Activated CD8-positive, alpha-beta T cell treated with anti-CD3 and anti-CD28 coated beads, Interleukin-2, amount 10 ng/mL, durations not matched to agents 7 days and 5 days (primary cell): Measurements from ENCODE around the gene MRGPRX3. TPM values are rescaled to one million over a fixed set of nuclear protein-coding genes. Genes with fewer than 3 reads are reported as not detected.
"Not testable (repeated sequence)": the region's sequence is repeated elsewhere in the genome, so short reads cannot be mapped to it uniquely, and the experiment has no call there.

Experiments used
- ATAC-seq: fragments of 150-1000 bp; cut with Tn5 transposase; one replicate; pipeline ENCODE4 v1.10.0; 2021; ENCODE audit warnings: moderate library complexity
- CTCF ChIA-PET: fragments of 350-600 bp; sonication (Branson Sonifier 250); formaldehyde crosslinking; loops from one replicate; lab custom pipeline; 2021; ENCODE audit warnings: antibody characterized with exemption; lab: Charles Lee
- POLR2A ChIA-PET: fragments of 350-600 bp; sonication (Branson Sonifier 250); formaldehyde crosslinking; loops from one replicate; lab custom pipeline; 2021; ENCODE audit warnings: antibody characterized with exemption; lab: Charles Lee
- DNase-seq: peaks from one replicate; pipeline ENCODE4 v3.0.0-alpha.2; 2020
- H3K27ac Mint-ChIP-seq: one replicate; pipeline ENCODE4 v1.8.0; 2021; ENCODE audit warnings: mild to moderate bottlenecking, mixed read lengths
- H3K27me3 Mint-ChIP-seq: one replicate; pipeline ENCODE4 v1.8.0; 2021; ENCODE audit warnings: low read depth, mixed read lengths
- H3K36me3 Mint-ChIP-seq: one replicate; pipeline ENCODE4 v1.8.0; 2021; ENCODE audit warnings: low read depth, mixed read lengths
- H3K4me1 Mint-ChIP-seq: one replicate; pipeline ENCODE4 v1.8.0; 2021; ENCODE audit warnings: low read depth, mixed read lengths
- H3K4me3 Mint-ChIP-seq: one replicate; pipeline ENCODE4 v1.8.0; 2021; ENCODE audit warnings: mild to moderate bottlenecking, mixed read lengths
- H3K9me3 Mint-ChIP-seq: one replicate; pipeline ENCODE4 v1.8.0; 2022; ENCODE audit warnings: mixed read lengths; ENCODE audit not compliant: insufficient read depth
- total RNA-seq, 2 experiments: library from RNA; stranded (reverse); gene quantifications; one replicate each; pipeline ENCODE4 v1.2.3, GENCODE V29; 2021

MRGPRX3 gene
- total RNA-seq, 2 experiments from 2014 or later: not detected

DNA sequence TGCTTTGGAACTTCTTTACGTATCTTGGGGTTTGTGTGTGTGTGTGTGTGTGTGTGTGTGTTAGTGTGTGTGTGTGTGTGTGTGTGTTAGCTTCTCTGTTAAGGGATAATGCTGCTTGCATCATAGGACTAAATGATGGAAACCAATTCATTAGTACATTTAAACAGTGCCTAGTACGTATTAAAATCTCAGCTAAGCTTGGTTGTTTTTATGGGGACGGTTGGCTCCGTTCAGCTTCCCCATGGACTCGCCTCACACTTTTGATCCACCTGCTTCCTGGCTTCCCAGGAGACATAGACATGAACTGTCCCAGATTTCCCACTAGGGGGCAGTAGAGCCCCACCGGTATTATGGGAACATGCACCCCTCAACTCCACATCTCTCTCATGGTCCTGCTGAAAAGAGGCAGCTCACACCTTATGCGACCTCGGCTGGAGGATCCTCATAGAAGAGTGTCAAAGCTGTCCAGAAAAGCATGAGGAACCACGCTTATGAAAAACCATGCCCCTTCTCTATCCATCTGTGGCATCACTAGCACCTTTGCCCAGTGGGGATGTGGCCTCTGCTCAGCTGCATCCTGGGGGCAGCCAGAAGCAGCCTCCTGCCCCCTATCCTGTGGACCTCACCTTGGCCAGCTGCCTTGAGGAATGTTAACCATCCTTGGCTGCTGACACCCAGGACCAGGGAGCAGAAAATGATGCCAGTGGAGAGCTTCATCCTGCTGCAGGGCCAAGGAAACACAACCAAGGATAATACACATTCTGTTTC is 16.8 kb upstream of the MRGPRX3 start:
- H3K4me1 Mint-ChIP-seq: no peaks in the 10 kb centered on the region
- POLR2A ChIA-PET: interaction anchor here (1.4 kb wide), 1 partner anchor 9 kb away, joined by 4 read pairs; the partner anchor contains the start of gene SAAL1
- H3K4me3 Mint-ChIP-seq: no peak overlapping the region

DNA sequence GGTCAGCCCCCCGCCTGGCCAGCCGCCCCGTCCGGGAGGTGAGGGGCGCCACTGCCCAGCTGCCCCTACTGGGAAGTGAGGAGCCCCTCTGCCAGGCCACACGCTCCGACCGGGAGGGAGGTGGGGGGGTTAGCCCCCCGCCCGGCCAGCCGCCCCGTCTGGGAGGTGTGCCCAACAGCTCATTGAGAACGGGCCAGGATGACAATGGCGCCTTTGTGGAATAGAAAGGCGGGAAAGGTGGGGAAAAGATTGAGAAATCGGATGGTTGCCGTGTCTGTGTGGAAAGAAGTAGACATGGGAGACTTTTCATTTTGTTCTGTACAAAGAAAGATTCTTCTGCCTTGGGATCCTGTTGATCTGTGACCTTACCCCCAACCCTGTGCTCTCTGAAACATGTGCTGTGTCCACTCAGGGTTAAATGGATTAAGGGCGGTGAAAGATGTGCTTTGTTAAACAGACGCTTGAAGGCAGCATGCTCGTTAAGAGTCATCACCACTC is 11.0 kb upstream of the MRGPRX3 start:
- H3K4me1 Mint-ChIP-seq, DNase-seq, H3K9me3 Mint-ChIP-seq, CTCF ChIA-PET, H3K4me3 Mint-ChIP-seq, H3K36me3 Mint-ChIP-seq, H3K27ac Mint-ChIP-seq, POLR2A ChIA-PET, ATAC-seq: not testable (repeated sequence)
- peaks cover 11% of the 10 kb centered on the region for H3K27me3 Mint-ChIP-seq

More for the DNA sequence above, 16.8 kb upstream of the MRGPRX3 start:
- ATAC-seq (peak; percentile 94), DNase-seq (peak; percentile 73)
- CTCF ChIA-PET: interaction anchor here (0.6 to 2.6 kb wide), 41 partner anchors 9 to 695 kb away, joined by 3 to 27 read pairs (median 4); partner anchors contain the start of genes HPS5, SAAL1 and SERGEF
- H3K27me3 Mint-ChIP-seq: peaks cover 29% of the 10 kb centered on the region
- no peaks in the 10 kb centered on the region for H3K36me3 Mint-ChIP-seq
- H3K9me3 Mint-ChIP-seq: no peaks in the 10 kb centered on the region
- H3K27ac Mint-ChIP-seq: no peak overlapping the region

DNA sequence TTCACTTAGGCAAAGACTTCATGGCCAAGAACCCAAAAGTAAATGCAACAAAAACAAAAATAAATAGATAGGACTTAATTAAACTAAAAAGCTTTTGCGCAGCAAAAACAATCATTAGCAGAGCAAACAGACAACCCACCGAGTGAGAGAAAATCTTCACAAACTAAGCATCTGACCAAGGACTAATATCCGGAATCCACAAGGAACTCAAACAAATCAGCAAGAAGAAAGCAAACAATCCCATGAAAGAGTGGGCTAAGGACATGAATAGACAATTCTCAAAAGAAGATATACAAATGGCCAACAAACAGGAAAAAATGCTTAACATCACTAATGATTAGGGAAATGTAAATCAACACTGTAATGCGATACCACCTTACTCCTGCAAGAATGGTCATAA is 1.3 kb upstream of the MRGPRX3 start:
- peaks cover 27% of the 10 kb centered on the region for H3K27me3 Mint-ChIP-seq
- POLR2A ChIA-PET, DNase-seq, H3K9me3 Mint-ChIP-seq, CTCF ChIA-PET, H3K4me3 Mint-ChIP-seq, H3K36me3 Mint-ChIP-seq, H3K27ac Mint-ChIP-seq, H3K4me1 Mint-ChIP-seq, ATAC-seq: not testable (repeated sequence)

DNA sequence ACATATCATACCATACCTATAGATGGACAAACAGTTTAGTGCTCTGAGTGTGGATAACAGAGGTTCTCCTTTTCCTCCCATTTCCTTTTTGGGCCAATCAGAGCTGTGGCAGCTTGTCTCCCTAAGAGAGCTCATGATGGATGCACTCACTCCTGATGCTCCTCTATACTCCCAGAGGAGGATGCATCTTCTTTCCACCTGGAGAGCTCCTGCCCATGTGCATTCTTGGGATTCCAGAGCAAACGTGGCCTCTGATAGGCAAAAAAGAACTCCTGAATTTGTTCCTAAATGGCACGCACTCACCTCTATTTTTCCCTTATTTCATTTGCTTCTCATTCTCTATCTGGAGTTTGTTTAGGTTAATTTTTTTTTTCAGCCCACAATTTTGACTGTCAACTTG is 2.9 kb downstream of the MRGPRX3 start:
- Mint-ChIP-seq H3K27me3 (peaks cover 20% of the 10 kb centered on the region), H3K4me1 (no peaks in the 10 kb centered on the region), H3K27ac (no peak overlapping the region), H3K36me3 (no peaks in the 10 kb centered on the region), H3K4me3 (no peak overlapping the region), H3K9me3 (no peaks in the 10 kb centered on the region)
- DNase-seq: no peak
- ChIA-PET POLR2A (no interaction called here), CTCF (no interaction called here)
- ATAC-seq: no peak

DNA sequence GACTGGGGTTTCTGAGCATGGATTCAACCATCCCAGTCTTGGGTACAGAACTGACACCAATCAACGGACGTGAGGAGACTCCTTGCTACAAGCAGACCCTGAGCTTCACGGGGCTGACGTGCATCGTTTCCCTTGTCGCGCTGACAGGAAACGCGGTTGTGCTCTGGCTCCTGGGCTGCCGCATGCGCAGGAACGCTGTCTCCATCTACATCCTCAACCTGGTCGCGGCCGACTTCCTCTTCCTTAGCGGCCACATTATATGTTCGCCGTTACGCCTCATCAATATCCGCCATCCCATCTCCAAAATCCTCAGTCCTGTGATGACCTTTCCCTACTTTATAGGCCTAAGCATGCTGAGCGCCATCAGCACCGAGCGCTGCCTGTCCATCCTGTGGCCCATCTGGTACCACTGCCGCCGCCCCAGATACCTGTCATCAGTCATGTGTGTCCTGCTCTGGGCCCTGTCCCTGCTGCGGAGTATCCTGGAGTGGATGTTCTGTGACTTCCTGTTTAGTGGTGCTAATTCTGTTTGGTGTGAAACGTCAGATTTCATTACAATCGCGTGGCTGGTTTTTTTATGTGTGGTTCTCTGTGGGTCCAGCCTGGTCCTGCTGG is 4.9 kb downstream of the MRGPRX3 start:
- no peaks in the 10 kb centered on the region for H3K36me3 Mint-ChIP-seq
- no peaks in the 10 kb centered on the region for H3K4me1 Mint-ChIP-seq
- ChIA-PET CTCF (no interaction called here), POLR2A (no interaction called here)
- DNase-seq (no peak), ATAC-seq (no peak)
- no peaks in the 10 kb centered on the region for H3K9me3 Mint-ChIP-seq
- H3K4me3 Mint-ChIP-seq: no peak overlapping the region
- H3K27ac Mint-ChIP-seq: no peak overlapping the region
- H3K27me3 Mint-ChIP-seq: peaks cover 22% of the 10 kb centered on the region

DNA sequence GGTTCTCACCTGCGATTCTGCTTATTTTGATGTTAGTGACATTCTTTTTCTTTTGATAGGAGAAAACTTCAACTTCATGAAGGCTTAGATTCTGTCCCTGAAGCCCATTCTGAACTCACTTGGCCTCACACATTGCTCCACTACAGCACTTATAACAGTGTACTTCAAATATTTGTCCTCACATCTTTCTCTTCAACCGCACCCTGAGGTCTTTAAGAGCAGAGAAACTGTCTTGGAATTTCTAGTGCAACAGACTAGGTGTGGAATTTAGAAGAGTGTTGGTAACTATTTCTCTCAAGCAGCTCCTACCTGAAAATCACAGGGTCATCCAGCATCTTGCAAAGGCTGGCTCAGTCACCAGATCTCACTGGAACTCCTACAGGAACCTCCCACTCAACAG is 7.8 kb downstream of the MRGPRX3 start:
- no peak for ATAC-seq
- Mint-ChIP-seq H3K27ac (no peak overlapping the region), H3K4me1 (no peaks in the 10 kb centered on the region), H3K36me3 (no peaks in the 10 kb centered on the region), H3K4me3 (no peak overlapping the region), H3K27me3 (peaks cover 25% of the 10 kb centered on the region), H3K9me3 (no peaks in the 10 kb centered on the region)
- no peak for DNase-seq
- ChIA-PET POLR2A (no interaction called here), CTCF (interaction anchor here (0.6 kb wide), 1 partner anchor 537 kb away, joined by 4 read pairs; no protein-coding TSS in a partner anchor)

DNA sequence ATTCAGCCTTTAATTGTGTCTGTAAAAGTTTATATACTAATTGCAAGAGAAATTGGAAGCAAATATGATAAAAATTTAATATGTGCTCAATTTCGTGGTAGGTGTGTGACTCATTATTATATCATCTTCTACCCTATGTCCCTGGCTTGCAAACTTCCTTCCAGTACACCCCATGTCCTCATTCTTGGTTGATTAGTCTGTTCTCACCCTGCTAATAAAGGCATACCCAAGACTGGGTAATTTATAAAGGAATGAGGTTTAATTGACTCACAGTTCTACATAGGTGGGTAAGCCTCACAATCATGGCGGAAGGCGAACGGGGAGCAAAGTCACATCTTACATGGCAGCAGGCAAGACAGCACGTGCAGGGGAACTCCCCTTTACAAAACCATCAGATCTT is 11.9 kb downstream of the MRGPRX3 start:
- CTCF ChIA-PET: interaction anchor here (1.2 kb wide), 1 partner anchor 38 kb away, joined by 3 read pairs; no protein-coding TSS in a partner anchor
- POLR2A ChIA-PET: no interaction called here
- DNase-seq: no peak
- H3K4me1 Mint-ChIP-seq: peaks cover 8% of the 10 kb centered on the region
- H3K9me3 Mint-ChIP-seq: no peaks in the 10 kb centered on the region
- no peak for ATAC-seq
- H3K27me3 Mint-ChIP-seq: peaks cover 34% of the 10 kb centered on the region
- no peak overlapping the region for H3K27ac Mint-ChIP-seq
- no peaks in the 10 kb centered on the region for H3K36me3 Mint-ChIP-seq
- no peak overlapping the region for H3K4me3 Mint-ChIP-seq

DNA sequence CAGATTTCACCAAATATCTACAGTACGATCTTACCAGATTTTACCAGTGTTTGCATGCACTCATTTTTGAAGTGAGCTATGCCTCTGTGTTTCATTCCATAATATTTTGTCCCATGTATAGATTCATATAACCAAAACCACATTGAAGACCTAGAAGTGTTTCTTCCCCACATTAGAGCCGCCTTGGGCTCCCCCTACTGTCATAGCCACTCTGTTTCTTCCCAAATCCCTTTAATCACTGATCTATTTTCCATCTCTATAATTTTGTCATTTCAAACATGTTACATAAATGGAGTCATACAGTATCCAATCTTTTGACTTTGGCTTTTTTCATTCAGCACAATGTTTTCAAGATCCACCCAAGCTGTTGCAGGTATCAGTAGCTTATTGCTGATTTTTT is 12.7 kb downstream of the MRGPRX3 start:
- no peak overlapping the region for H3K4me3 Mint-ChIP-seq
- ChIA-PET POLR2A (no interaction called here), CTCF (interaction anchor here (1.2 to 1.4 kb wide), 2 partner anchors 30 to 39 kb away, joined by 3 to 6 read pairs; no protein-coding TSS in a partner anchor)
- no peaks in the 10 kb centered on the region for H3K9me3 Mint-ChIP-seq
- no peak for DNase-seq
- peaks cover 8% of the 10 kb centered on the region for H3K4me1 Mint-ChIP-seq
- H3K27ac Mint-ChIP-seq: no peak overlapping the region
- ATAC-seq: no peak
- H3K27me3 Mint-ChIP-seq: peaks cover 34% of the 10 kb centered on the region
- H3K36me3 Mint-ChIP-seq: no peaks in the 10 kb centered on the region

DNA sequence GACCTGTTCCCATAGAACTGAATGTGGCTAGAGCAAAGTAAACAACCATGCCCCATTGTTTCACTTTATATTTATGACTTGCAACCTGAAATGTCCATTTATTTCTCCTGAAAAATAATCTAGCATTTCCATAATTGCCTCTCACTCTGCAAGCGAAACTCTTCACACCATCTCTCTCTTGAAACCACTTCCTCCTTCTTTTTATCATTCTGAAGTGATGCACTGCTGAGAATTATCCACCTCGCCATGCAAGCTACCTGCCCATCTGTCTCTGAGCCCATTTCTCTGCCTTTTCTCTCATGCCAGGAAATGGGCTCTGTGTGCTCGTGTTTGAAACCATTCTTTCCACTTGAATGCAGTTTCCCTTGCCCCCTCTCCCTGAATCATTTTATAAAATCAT is 13.5 kb downstream of the MRGPRX3 start:
- Mint-ChIP-seq H3K27me3 (peaks cover 37% of the 10 kb centered on the region), H3K4me3 (no peak overlapping the region), H3K36me3 (no peaks in the 10 kb centered on the region), H3K9me3 (no peaks in the 10 kb centered on the region), H3K4me1 (peaks cover 8% of the 10 kb centered on the region), H3K27ac (no peak overlapping the region)
- ChIA-PET POLR2A (no interaction called here), CTCF (interaction anchor here (0.6 to 1.4 kb wide), 2 partner anchors 30 to 79 kb away, joined by 3 to 6 read pairs; no protein-coding TSS in a partner anchor)
- no peak for DNase-seq
- ATAC-seq: no peak

DNA sequence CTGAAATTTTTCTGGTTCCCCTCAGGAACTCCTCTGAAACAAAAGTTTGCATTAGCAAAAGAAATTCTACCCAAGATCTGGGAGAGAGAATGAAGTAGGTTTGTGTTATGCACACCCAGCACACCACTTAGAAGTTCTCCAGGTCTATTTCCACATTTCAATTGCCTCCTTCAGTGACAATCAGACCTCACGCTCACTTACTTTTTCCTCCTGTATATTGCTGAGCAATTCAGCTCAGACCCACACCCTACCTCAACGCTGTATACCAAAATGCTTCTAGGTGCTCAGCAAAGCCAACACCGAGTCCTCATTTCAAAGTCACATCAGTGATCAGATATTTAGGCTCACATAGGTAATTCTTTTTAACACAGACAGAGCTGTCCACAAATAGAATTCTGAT is 19.2 kb downstream of the MRGPRX3 start:
- Mint-ChIP-seq H3K27me3 (peaks cover 19% of the 10 kb centered on the region), H3K4me3 (no peak overlapping the region), H3K9me3 (peaks cover under 1% of the 10 kb centered on the region), H3K36me3 (no peaks in the 10 kb centered on the region), H3K4me1 (no peaks in the 10 kb centered on the region), H3K27ac (no peak overlapping the region)
- CTCF ChIA-PET: no interaction called here
- DNase-seq: no peak
- ATAC-seq: no peak
- POLR2A ChIA-PET: no interaction called here

DNA sequence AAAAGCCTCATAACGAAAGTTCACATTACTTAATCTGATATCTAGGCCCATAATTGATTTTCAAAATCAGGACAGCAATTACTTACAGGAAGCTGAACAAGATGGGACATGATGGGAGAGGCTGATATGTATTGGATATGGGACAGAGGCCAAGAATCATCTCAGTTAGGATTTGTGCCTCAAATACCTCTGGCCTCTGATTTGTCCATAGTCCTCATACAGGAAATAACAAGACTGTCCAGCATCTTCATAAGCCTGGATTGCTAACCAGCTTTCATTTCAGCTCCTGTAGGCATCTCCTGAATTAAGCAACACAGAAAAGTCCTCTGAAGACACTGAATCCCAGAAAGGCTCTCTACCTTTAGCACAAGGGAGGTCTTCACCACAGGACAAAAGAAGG is 36.0 kb downstream of the MRGPRX3 start:
- CTCF ChIA-PET: no interaction called here
- Mint-ChIP-seq H3K27me3 (peaks cover 19% of the 10 kb centered on the region), H3K9me3 (no peaks in the 10 kb centered on the region), H3K4me1 (no peaks in the 10 kb centered on the region), H3K4me3 (no peak overlapping the region), H3K27ac (no peak overlapping the region), H3K36me3 (no peaks in the 10 kb centered on the region)
- POLR2A ChIA-PET: no interaction called here
- DNase-seq (no peak), ATAC-seq (no peak)
